Measurements from ENCODE around the gene RD3L. TPM values are rescaled to one million over a fixed set of nuclear protein-coding genes. Genes with fewer than 3 reads are reported as not detected.

RD3L gene
- total and polyA plus RNA-seq, 2 of the 13 experiments (the other 11 are each of a cell fraction or from before 2014, with no cell fraction given): not detected

DNA sequence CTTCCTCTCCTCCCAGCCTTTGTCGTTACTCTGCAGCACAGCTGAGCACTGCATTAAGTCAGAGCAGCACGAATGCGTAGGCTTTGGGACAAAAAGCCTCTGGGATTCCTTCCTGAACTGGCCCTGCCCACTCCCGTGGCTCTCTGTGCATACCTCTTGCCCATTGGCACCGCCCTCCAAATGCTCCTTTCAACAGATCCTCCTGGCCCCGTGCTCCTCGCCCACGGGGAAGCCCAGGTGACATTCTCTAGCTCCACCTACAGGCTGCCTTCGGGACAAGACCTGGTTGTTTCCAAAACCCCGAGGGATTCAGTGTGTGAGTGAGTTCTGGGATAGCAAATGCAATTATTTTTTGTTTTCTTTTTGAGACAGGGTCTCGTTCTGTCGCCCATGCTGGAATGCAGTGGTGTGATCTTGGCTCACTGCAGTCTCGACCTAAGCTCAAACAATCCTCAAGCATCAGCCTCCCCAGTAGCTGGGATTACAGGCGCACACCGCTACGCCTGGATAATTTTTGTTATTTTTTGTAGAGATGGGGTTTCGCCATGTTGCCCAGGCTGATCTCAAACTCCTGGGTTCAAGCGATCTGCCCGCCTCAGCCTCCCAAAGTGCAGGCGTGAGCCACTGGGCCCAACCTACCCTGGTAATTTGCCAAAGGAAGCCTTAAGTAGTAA, 31.9 kb downstream of the RD3L start (continued):
- TF ChIP-seq, protein P1, sequence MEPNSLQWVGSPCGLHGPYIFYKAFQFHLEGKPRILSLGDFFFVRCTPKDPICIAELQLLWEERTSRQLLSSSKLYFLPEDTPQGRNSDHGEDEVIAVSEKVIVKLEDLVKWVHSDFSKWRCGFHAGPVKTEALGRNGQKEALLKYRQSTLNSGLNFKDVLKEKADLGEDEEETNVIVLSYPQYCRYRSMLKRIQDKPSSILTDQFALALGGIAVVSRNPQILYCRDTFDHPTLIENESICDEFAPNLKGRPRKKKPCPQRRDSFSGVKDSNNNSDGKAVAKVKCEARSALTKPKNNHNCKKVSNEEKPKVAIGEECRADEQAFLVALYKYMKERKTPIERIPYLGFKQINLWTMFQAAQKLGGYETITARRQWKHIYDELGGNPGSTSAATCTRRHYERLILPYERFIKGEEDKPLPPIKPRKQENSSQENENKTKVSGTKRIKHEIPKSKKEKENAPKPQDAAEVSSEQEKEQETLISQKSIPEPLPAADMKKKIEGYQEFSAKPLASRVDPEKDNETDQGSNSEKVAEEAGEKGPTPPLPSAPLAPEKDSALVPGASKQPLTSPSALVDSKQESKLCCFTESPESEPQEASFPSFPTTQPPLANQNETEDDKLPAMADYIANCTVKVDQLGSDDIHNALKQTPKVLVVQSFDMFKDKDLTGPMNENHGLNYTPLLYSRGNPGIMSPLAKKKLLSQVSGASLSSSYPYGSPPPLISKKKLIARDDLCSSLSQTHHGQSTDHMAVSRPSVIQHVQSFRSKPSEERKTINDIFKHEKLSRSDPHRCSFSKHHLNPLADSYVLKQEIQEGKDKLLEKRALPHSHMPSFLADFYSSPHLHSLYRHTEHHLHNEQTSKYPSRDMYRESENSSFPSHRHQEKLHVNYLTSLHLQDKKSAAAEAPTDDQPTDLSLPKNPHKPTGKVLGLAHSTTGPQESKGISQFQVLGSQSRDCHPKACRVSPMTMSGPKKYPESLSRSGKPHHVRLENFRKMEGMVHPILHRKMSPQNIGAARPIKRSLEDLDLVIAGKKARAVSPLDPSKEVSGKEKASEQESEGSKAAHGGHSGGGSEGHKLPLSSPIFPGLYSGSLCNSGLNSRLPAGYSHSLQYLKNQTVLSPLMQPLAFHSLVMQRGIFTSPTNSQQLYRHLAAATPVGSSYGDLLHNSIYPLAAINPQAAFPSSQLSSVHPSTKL (CRISPR knock-in tag; IDR thresholded peaks at IDR 0.05): peak; percentile 12; the same call in 1 of the 2 replicates
- TF ChIP-seq ZNF230 (CRISPR knock-in tag; IDR thresholded peaks at IDR 0.05) (no peak), HOXA3 (CRISPR knock-in tag; IDR thresholded peaks at IDR 0.05) (no peak), ESRRA (CRISPR knock-in tag; IDR thresholded peaks at IDR 0.05; ENCODE audit: low read depth) (no peak), YEATS2 (CRISPR knock-in tag; IDR thresholded peaks at IDR 0.05; ENCODE audit: borderline replicate concordance) (0 out of 2 replicates have a peak, but pooled peaks have one; percentile 14), MTA3 (CRISPR knock-in tag; IDR thresholded peaks at IDR 0.05) (no peak), NCOA5 (CRISPR knock-in tag; IDR thresholded peaks at IDR 0.05) (no peak), ZNF605 (CRISPR knock-in tag; IDR thresholded peaks at IDR 0.05) (0 out of 2 replicates have a peak, but pooled peaks have one; percentile 29), ZNF878 (CRISPR knock-in tag; IDR thresholded peaks at IDR 0.05) (no peak), TGIF2 (CRISPR knock-in tag; IDR thresholded peaks at IDR 0.05) (0 out of 2 replicates have a peak, but pooled peaks have one; percentile 44), GPN1 (CRISPR knock-in tag; IDR thresholded peaks at IDR 0.05; ENCODE audit: borderline replicate concordance) (no peak), U2AF2 (IDR thresholded peaks at IDR 0.05; ENCODE audit: low read depth, low read length) (no peak), MAFK (conservative IDR thresholded peaks at IDR 0.05 in 1 of 2, IDR thresholded peaks at IDR 0.05 in 1 of 2; ENCODE audit: low read length in 2 of 2) (no peak), XRCC5 (optimal IDR thresholded peaks at IDR 0.05; ENCODE audit: low read length) (peak; percentile 68), ZNF788 (CRISPR knock-in tag; IDR thresholded peaks at IDR 0.05; ENCODE audit: borderline replicate concordance) (no peak), ZNF121 (CRISPR knock-in tag; IDR thresholded peaks at IDR 0.05) (no peak), KAT7 (CRISPR knock-in tag; IDR thresholded peaks at IDR 0.05; ENCODE audit: borderline replicate concordance) (no peak)
- TF ChIP-seq, protein P2, sequence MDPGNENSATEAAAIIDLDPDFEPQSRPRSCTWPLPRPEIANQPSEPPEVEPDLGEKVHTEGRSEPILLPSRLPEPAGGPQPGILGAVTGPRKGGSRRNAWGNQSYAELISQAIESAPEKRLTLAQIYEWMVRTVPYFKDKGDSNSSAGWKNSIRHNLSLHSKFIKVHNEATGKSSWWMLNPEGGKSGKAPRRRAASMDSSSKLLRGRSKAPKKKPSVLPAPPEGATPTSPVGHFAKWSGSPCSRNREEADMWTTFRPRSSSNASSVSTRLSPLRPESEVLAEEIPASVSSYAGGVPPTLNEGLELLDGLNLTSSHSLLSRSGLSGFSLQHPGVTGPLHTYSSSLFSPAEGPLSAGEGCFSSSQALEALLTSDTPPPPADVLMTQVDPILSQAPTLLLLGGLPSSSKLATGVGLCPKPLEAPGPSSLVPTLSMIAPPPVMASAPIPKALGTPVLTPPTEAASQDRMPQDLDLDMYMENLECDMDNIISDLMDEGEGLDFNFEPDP (CRISPR knock-in tag; conservative IDR thresholded peaks at IDR 0.05): no peak
- TF ChIP-seq, protein P3, sequence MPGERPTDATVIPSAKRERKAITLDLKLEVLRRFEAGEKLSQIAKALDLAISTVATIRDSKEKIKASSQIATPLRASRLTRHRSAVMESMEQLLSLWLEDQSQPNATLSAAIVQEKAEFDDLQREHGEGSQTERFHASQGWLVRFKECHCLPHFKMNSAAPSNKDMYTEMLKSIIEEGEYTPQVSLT (CRISPR knock-in tag; IDR thresholded peaks at IDR 0.05; ENCODE audit: borderline replicate concordance, low read depth): no peak
- TF ChIP-seq, protein P4, sequence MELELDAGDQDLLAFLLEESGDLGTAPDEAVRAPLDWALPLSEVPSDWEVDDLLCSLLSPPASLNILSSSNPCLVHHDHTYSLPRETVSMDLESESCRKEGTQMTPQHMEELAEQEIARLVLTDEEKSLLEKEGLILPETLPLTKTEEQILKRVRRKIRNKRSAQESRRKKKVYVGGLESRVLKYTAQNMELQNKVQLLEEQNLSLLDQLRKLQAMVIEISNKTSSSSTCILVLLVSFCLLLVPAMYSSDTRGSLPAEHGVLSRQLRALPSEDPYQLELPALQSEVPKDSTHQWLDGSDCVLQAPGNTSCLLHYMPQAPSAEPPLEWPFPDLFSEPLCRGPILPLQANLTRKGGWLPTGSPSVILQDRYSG (CRISPR knock-in tag; IDR thresholded peaks at IDR 0.05): no peak
- TF ChIP-seq, protein P5, sequence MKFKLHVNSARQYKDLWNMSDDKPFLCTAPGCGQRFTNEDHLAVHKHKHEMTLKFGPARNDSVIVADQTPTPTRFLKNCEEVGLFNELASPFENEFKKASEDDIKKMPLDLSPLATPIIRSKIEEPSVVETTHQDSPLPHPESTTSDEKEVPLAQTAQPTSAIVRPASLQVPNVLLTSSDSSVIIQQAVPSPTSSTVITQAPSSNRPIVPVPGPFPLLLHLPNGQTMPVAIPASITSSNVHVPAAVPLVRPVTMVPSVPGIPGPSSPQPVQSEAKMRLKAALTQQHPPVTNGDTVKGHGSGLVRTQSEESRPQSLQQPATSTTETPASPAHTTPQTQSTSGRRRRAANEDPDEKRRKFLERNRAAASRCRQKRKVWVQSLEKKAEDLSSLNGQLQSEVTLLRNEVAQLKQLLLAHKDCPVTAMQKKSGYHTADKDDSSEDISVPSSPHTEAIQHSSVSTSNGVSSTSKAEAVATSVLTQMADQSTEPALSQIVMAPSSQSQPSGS (CRISPR knock-in tag; IDR thresholded peaks at IDR 0.05): no peak
